Natural killer cell (primary cell): Measurements from ENCODE around the gene AFMID. TPM values are rescaled to one million over a fixed set of nuclear protein-coding genes. Genes with fewer than 3 reads are reported as not detected.
"Not testable (repeated sequence)": the region's sequence is repeated elsewhere in the genome, so short reads cannot be mapped to it uniquely, and the experiment has no call there.

ENCODE experiments used
- ATAC-seq, 3 donors: fragments of 150-1000 bp in 2 of 3; fragments of 200-7000 bp in 1 of 3; cut with Tn5 transposase; 1 replicate in 1 of 3; 2 replicates in 2 of 3; pipeline ENCODE4 v1.10.0; 2021; ENCODE audit warnings: mild to moderate bottlenecking in 2 of 3, moderate library complexity in 2 of 3
- DNase-seq, 2 donors: peaks; one replicate each; pipeline versions ENCODE4 v3.0.0 to v3.0.0-alpha.2; 2013 to 2021; ENCODE audit warnings: mixed read lengths in 1 of 2
- H3K27ac ChIP-seq: one replicate; pipeline ENCODE4 v1.5.1; 2013; ENCODE audit warnings: mild to moderate bottlenecking, low read length
- H3K27me3 ChIP-seq: one replicate; pipeline ENCODE4 v1.6.1; 2013; ENCODE audit warnings: low read length; ENCODE audit not compliant: control insufficient read depth, insufficient read depth
- H3K36me3 ChIP-seq: one replicate; pipeline ENCODE4 v1.6.1; 2013; ENCODE audit warnings: low read length; ENCODE audit not compliant: control insufficient read depth, insufficient read depth
- H3K4me1 ChIP-seq: one replicate; pipeline ENCODE4 v1.6.1; 2013; ENCODE audit warnings: low read length; ENCODE audit not compliant: control insufficient read depth, insufficient read depth
- H3K4me3 ChIP-seq: one replicate; pipeline ENCODE4 v1.5.1; 2013; ENCODE audit warnings: low read length
- H3K9me3 ChIP-seq: one replicate; pipeline ENCODE4 v1.6.1; 2013; ENCODE audit warnings: low read length; ENCODE audit not compliant: control insufficient read depth, insufficient read depth
- H3K27ac Mint-ChIP-seq, 2 donors: one replicate each; pipeline ENCODE4 v1.8.0; 2022; ENCODE audit warnings: mild to moderate bottlenecking in 2 of 2, mixed read lengths in 2 of 2, moderate library complexity in 1 of 2
- H3K27me3 Mint-ChIP-seq, 2 donors: one replicate each; pipeline ENCODE4 v1.8.0; 2022; ENCODE audit warnings: low read depth in 2 of 2, mixed read lengths in 2 of 2
- H3K36me3 Mint-ChIP-seq: one replicate; pipeline ENCODE4 v1.8.0; 2022; ENCODE audit warnings: mixed read lengths
- H3K4me1 Mint-ChIP-seq, 2 donors: one replicate each; pipeline ENCODE4 v1.8.0; 2022; ENCODE audit warnings: mixed read lengths in 2 of 2
- H3K4me3 Mint-ChIP-seq: one replicate; pipeline ENCODE4 v1.8.0; 2022; ENCODE audit warnings: mild to moderate bottlenecking, moderate library complexity, mixed read lengths
- H3K9me3 Mint-ChIP-seq, 2 donors: one replicate each; pipeline ENCODE4 v1.8.0; 2022; ENCODE audit warnings: mixed read lengths in 2 of 2
- WGBS: methylation state at CpG from one replicate; pipeline ENCODE4 v1.1.7; 2013; ENCODE audit warnings: missing lambda C conversion rate; ENCODE audit not compliant: insufficient coverage; 5-methylcytosine and 5-hydroxymethylcytosine counted together
- intact Hi-C: fragments of 100-400 bp; cut with micrococcal nuclease; formaldehyde crosslinking; loops from one replicate; pipeline ENCODE4 v1.14.2; 2022
- total RNA-seq, 4 donors: library from RNA; stranded (reverse); fragments of 120-200 nt in 1 of 4; gene quantifications; one replicate each; pipeline versions ENCODE4 v1.2.3 to v1.2.4, GENCODE V29; 2013 to 2022
- TF ChIP-seq, protein P1 (sequence below): fragments of 200-600 bp; IDR thresholded peaks from one replicate; pipeline ENCODE4 v1.8.0; 2022; ENCODE audit warnings: antibody characterized with exemption

The AFMID gene, protein sequence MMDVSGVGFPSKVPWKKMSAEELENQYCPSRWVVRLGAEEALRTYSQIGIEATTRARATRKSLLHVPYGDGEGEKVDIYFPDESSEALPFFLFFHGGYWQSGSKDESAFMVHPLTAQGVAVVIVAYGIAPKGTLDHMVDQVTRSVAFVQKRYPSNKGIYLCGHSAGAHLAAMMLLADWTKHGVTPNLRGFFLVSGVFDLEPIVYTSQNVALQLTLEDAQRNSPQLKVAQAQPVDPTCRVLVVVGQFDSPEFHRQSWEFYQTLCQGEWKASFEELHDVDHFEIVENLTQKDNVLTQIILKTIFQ
- 1 to 10 TPM; 2.2 to 4.1 (median 2.3) TPM for total RNA-seq
- 4.0 TPM for total RNA-seq (2013)

DNA sequence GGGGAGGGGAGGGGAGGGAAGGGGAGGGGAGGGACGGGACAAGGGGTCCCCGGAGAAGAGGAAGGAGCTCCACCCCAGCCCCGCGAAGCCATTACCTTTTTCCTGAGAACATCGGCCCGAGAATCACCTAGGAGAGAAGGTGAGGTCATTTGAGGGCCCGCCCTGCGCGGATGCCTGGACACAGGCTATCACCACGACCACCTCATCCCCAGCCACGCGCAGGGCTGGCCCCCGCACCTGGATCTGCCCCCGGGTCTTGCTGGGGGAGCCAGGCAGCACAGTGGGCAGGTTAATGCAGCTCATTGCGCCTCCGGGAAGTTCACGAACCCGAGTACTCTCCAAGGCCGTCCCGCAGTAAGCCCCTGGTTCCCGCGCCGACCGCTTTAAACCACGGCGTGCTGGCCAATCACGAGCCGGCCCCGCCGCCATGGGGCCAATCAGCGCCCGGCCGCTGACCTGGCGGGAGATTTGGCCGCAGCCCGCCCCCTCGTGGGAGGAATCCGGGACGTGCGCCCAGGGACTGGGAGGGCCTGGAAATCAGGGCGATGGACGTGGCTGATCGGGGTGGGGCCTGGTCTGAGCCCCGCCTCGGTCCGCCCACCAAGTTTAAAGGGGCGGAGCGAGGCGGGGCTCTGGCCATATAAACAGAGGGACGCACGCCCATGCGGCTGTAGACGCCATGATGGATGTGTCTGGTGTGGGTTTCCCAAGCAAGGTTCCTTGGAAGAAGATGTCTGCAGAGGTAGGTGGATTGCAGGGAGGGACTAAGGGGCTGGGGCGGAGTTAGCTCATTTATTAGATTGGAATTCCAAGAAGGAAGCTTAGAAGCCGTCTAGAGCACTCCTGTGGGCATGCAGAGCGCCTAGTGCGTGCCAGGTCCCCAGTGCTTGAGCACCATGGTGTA, at the start of gene AFMID, which contains the start of gene TK1:
AFMID (plus strand) TSS at position 671 of the 904 bp plus-strand sequence; CDS start at position 680, 9 bp downstream.
TK1 (minus strand) TSS at position 361 of the 904 bp plus-strand sequence; CDS start at position 303, 58 bp downstream.
- TF ChIP-seq, protein P1, sequence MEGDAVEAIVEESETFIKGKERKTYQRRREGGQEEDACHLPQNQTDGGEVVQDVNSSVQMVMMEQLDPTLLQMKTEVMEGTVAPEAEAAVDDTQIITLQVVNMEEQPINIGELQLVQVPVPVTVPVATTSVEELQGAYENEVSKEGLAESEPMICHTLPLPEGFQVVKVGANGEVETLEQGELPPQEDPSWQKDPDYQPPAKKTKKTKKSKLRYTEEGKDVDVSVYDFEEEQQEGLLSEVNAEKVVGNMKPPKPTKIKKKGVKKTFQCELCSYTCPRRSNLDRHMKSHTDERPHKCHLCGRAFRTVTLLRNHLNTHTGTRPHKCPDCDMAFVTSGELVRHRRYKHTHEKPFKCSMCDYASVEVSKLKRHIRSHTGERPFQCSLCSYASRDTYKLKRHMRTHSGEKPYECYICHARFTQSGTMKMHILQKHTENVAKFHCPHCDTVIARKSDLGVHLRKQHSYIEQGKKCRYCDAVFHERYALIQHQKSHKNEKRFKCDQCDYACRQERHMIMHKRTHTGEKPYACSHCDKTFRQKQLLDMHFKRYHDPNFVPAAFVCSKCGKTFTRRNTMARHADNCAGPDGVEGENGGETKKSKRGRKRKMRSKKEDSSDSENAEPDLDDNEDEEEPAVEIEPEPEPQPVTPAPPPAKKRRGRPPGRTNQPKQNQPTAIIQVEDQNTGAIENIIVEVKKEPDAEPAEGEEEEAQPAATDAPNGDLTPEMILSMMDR, result peak; percentile 29
- Histone ChIP-seq H3K27ac (no peak within 1 kb of the TSS), H3K27me3 (no peaks in the 10 kb centered on the region), H3K4me3 (peak within 1 kb of the TSS; percentile 38), H3K9me3 (no peaks in the 10 kb centered on the region), H3K4me1 (peaks cover 17% of the 10 kb centered on the region), H3K36me3 (no peaks in the 10 kb centered on the region)
- peak; percentile 77 to 82 for DNase-seq
- no peaks in the 10 kb centered on the region for H3K27me3 Mint-ChIP-seq
- H3K9me3 Mint-ChIP-seq, result no peaks in the 10 kb centered on the region
- H3K4me3 Mint-ChIP-seq, result peak within 1 kb of the TSS; percentile 80
- H3K27ac Mint-ChIP-seq, result peak within 1 kb of the TSS in 1 of 2 donors; percentile 59
- intact Hi-C loops, result no loop called here
- no peaks in the 10 kb centered on the region for H3K36me3 Mint-ChIP-seq
- peaks cover 0 to 15% of the 10 kb centered on the region in 2 donors for H3K4me1 Mint-ChIP-seq
- 5% methylated on average over 57 of the region's 57 CpGs for WGBS
- ATAC-seq, result peak; percentile 91 to 93 (median 92)

DNA sequence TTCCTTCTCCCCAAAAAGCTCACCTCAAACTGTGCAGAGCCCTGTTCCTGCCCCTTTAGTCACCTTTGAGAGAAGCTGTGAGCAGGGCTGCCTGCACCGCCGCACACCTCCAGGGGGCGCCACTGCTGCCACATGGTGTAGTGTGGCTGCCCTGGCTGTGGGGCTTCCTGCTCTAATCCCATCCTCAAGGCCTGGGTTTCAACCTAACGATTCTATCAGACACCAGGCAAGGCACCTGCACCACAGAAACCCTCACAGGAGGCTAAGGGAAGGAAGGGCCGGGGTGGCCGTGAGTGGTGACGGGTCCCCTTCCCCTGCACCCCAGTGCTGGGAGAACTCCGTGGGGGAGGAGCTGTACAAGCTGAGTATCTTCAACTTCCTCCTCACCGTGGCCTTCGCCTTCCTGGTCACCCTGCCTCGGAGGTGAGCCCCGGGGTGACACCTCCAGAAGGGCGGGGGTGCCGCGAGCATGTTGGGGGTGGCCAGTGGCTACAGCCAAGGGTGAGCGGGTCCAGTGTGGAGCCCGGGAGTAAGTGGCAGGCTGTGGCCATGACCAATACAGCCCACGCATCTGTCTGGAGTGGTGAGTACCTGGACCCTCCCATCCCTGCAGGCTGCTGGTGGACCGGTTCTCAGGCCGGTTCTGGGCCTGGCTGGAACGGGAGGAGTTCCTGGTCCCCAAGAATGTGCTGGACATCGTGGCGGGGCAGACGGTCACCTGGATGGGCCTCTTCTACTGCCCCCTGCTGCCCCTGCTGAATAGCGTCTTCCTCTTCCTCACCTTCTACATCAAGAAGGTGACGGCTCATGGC, 49.6 kb upstream of the AFMID start:
- peak; percentile 19 to 32 (median 27) for ATAC-seq
- Mint-ChIP-seq H3K27ac (peak overlapping the region; percentile 91 to 94), H3K4me3 (peak overlapping the region; percentile 74), H3K9me3 (no peaks in the 10 kb centered on the region), H3K4me1 (peaks cover 74 to 75% of the 10 kb centered on the region in 2 donors), H3K27me3 (no peaks in the 10 kb centered on the region), H3K36me3 (peaks cover 10% of the 10 kb centered on the region)
- H3K36me3 ChIP-seq, result peaks cover 63% of the 10 kb centered on the region
- intact Hi-C loops, result no loop called here
- TF ChIP-seq, protein P1, result peak; percentile 33
- 36% methylated on average over 21 of the region's 26 CpGs for WGBS
- peaks cover 93% of the 10 kb centered on the region for H3K4me1 ChIP-seq
- H3K9me3 ChIP-seq, result no peaks in the 10 kb centered on the region
- peak; percentile 45 to 77 for DNase-seq
- no peak overlapping the region for H3K4me3 ChIP-seq
- peak overlapping the region; percentile 59 for H3K27ac ChIP-seq
- no peaks in the 10 kb centered on the region for H3K27me3 ChIP-seq

DNA sequence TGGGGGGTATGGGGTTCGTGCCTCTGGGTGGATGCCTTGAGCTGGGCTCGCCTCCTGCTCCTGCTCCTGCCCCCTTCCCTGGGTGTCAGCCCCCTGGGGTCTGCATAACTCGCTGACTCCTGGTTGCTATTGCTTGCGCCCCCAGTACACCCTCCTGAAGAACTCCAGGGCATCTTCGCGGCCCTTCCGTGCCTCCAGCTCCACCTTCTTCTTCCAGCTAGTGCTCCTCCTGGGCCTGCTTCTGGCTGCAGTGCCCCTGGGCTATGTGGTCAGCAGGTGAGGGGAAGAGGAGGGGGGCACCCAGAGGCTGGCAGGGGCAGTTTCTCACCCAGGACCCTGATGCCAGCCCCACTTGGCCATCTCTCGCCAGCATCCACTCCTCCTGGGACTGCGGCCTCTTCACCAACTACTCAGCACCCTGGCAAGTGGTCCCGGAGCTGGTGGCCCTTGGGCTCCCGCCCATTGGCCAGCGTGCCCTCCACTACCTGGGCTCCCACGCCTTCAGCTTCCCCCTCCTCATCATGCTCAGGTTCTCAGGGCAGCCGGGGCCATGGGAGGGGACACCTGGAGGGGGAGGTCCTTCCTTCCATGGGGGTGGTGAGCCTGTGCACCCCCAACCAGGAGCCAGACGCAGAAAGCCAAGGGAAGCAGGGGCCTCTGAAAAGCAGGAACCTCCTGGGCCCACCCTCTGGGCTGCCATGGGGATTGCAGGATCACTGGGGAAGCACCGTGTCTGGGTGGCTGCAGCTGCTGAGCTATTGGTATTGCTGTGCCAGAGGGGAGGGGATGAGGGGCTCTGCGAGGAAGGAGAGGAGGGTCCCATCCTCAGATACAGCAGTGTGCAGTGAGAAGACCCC, 48.7 kb upstream of the AFMID start:
- no peak overlapping the region for H3K27ac ChIP-seq
- 88% methylated on average over 17 of the region's 17 CpGs for WGBS

DNA sequence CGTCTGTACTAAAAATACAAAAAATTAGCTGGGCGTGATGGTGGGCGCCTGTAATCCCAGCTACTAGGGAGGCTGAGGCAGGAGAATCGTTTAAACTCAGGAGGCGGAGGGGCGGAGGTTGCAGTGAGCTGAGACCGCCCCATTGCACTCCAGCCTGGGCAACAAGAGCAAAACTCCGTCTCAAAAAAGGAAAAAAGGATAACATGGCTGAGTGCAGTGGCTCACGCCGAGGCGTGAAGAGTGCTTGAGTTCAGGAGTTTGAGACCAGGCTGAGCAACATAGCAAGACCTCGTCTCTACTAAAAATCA, 47.3 kb upstream of the AFMID start:
- Histone ChIP-seq H3K4me1 (peaks cover 91% of the 10 kb centered on the region), H3K36me3 (peaks cover 43% of the 10 kb centered on the region)
- Mint-ChIP-seq H3K4me1 (peaks cover 61 to 70% of the 10 kb centered on the region in 2 donors), H3K4me3 (peak overlapping the region; percentile 79), H3K27ac (peak overlapping the region; percentile 91 to 94), H3K36me3 (peaks cover 10% of the 10 kb centered on the region)
- H3K27me3 ChIP-seq, H3K9me3 ChIP-seq, H3K27me3 Mint-ChIP-seq, H3K9me3 Mint-ChIP-seq, ATAC-seq, DNase-seq, H3K27ac ChIP-seq, H3K4me3 ChIP-seq: not testable (repeated sequence)
- WGBS, result 75% methylated on average over 12 of the region's 12 CpGs
- intact Hi-C loops, result loop anchor here (1.0 kb wide), 1 partner anchor 74 kb away; the partner anchor contains the start of gene BIRC5

More for the DNA sequence above, 48.7 kb upstream of the AFMID start:
- H3K36me3 Mint-ChIP-seq, result peaks cover 10% of the 10 kb centered on the region
- Histone ChIP-seq H3K36me3 (peaks cover 57% of the 10 kb centered on the region), H3K27me3 (no peaks in the 10 kb centered on the region), H3K4me1 (peaks cover 91% of the 10 kb centered on the region), H3K4me3 (no peak overlapping the region), H3K9me3 (no peaks in the 10 kb centered on the region)
- TF ChIP-seq, protein P1, result no peak
- no peaks in the 10 kb centered on the region for H3K9me3 Mint-ChIP-seq
- intact Hi-C loops, result no loop called here
- H3K27ac Mint-ChIP-seq, result peak overlapping the region; percentile 91 to 94
- peak overlapping the region; percentile 28 for H3K4me3 Mint-ChIP-seq
- DNase-seq (no peak), ATAC-seq (no peak)
- H3K4me1 Mint-ChIP-seq, result peaks cover 73 to 74% of the 10 kb centered on the region in 2 donors
- no peaks in the 10 kb centered on the region for H3K27me3 Mint-ChIP-seq
